Mucosa of rectum (tissue), 2 donors: ENCODE data around the gene SUPT6H.

Experiments
- H3K27ac ChIP-seq, 2 donors: one replicate each; pipeline ENCODE4 v1.7.0; 2013; ENCODE audit warnings: inconsistent platforms in 2 of 2, low read depth in 2 of 2, low read length in 2 of 2
- H3K27me3 ChIP-seq, 2 donors: one replicate each; pipeline ENCODE4 v1.7.0; 2013; ENCODE audit warnings: low read length in 2 of 2; ENCODE audit not compliant: control insufficient read depth in 2 of 2, insufficient read depth in 2 of 2
- H3K36me3 ChIP-seq, 2 donors: one replicate each; pipeline ENCODE4 v1.7.0; 2013; ENCODE audit warnings: low read length in 2 of 2; ENCODE audit not compliant: control insufficient read depth in 2 of 2, insufficient read depth in 2 of 2
- H3K4me1 ChIP-seq, 2 donors: one replicate each; pipeline ENCODE4 v1.7.0; 2013; ENCODE audit warnings: low read length in 2 of 2, mild to moderate bottlenecking in 1 of 2; ENCODE audit not compliant: control insufficient read depth in 2 of 2, insufficient read depth in 2 of 2
- H3K4me3 ChIP-seq, 2 donors: one replicate each; pipeline ENCODE4 v1.7.0; 2013; ENCODE audit warnings: low read length in 2 of 2
- H3K9ac ChIP-seq, 2 donors: one replicate each; pipeline ENCODE4 v1.7.0; 2013; ENCODE audit warnings: low read length in 2 of 2, low read depth in 1 of 2, mild to moderate bottlenecking in 1 of 2
- H3K9me3 ChIP-seq, 2 donors: one replicate each; pipeline ENCODE4 v1.7.0; 2013; ENCODE audit warnings: low read length in 2 of 2; ENCODE audit not compliant: control insufficient read depth in 2 of 2
- donor health status: healthy.
- donor health status: Normal muscosa, but diverticular disease.

Gene SUPT6H

GRCh38 chr17:28661635-28662526 is at the start of gene SUPT6H, which contains the start of gene SDF2:
Gene SUPT6H (plus strand): TSS chr17:28662205. CDS start chr17:28673402, 11,197 bp downstream.
Gene SDF2 (minus strand): TSS chr17:28661906. CDS start chr17:28661876, 30 bp downstream.
- Histone ChIP-seq H3K27me3 (no peaks in the 10 kb centered on the region), H3K9me3 (no peaks in the 10 kb centered on the region), H3K4me3 (peak within 1 kb of the TSS; percentile 91 to 99), H3K36me3 (peaks cover 10 to 11% of the 10 kb centered on the region in 2 donors), H3K27ac (peak within 1 kb of the TSS; percentile 94 to 96), H3K9ac (peak within 1 kb of the TSS; percentile 92 to 98), H3K4me1 (peaks cover 15 to 16% of the 10 kb centered on the region in 2 donors)

GRCh38 chr17:28612531-28612930 is 49.5 kb upstream of the SUPT6H start:
- Histone ChIP-seq H3K9ac (no peak overlapping the region), H3K4me3 (no peak overlapping the region), H3K9me3 (no peaks in the 10 kb centered on the region), H3K4me1 (peaks cover 0 to 12% of the 10 kb centered on the region in 2 donors), H3K27ac (no peak overlapping the region), H3K27me3 (no peaks in the 10 kb centered on the region), H3K36me3 (peaks cover 34 to 39% of the 10 kb centered on the region in 2 donors)

GRCh38 chr17:28612936-28613872 is 48.8 kb upstream of the SUPT6H start:
- Histone ChIP-seq H3K27me3 (no peaks in the 10 kb centered on the region), H3K27ac (no peak overlapping the region), H3K9me3 (no peaks in the 10 kb centered on the region), H3K36me3 (peaks cover 36 to 41% of the 10 kb centered on the region in 2 donors), H3K4me3 (no peak overlapping the region), H3K4me1 (peaks cover 0 to 12% of the 10 kb centered on the region in 2 donors), H3K9ac (no peak overlapping the region)

- Histone ChIP-seq H3K9me3 (no peaks in the 10 kb centered on the region), H3K27ac (no peak within 1 kb of the TSS), H3K4me1 (peaks cover 0 to 12% of the 10 kb centered on the region in 2 donors), H3K27me3 (no peaks in the 10 kb centered on the region), H3K36me3 (peaks cover 44 to 49% of the 10 kb centered on the region in 2 donors), H3K9ac (no peak within 1 kb of the TSS), H3K4me3 (no peak within 1 kb of the TSS)
Observed at GRCh38 chr17:28613931-28614381, 48.0 kb upstream of the SUPT6H start, which contains the start of gene RSKR. Gene RSKR (minus strand): TSS chr17:28614185. CDS start chr17:28614161, 24 bp downstream.

- H3K9ac ChIP-seq = no peak overlapping the region
- no peak overlapping the region for H3K4me3 ChIP-seq
- no peaks in the 10 kb centered on the region for H3K27me3 ChIP-seq
- no peaks in the 10 kb centered on the region for H3K9me3 ChIP-seq
- H3K4me1 ChIP-seq = peaks cover 0 to 8% of the 10 kb centered on the region in 2 donors
- H3K27ac ChIP-seq = no peak overlapping the region
- H3K36me3 ChIP-seq = peaks cover 56 to 62% of the 10 kb centered on the region in 2 donors
Observed at GRCh38 chr17:28615260-28615940, 46.6 kb upstream of the SUPT6H start.

GRCh38 chr17:28616281-28616680 is 45.7 kb upstream of the SUPT6H start:
- no peaks in the 10 kb centered on the region for H3K27me3 ChIP-seq
- no peak overlapping the region for H3K4me3 ChIP-seq
- no peaks in the 10 kb centered on the region for H3K9me3 ChIP-seq
- no peak overlapping the region for H3K27ac ChIP-seq
- peaks cover 65 to 70% of the 10 kb centered on the region in 2 donors for H3K36me3 ChIP-seq
- H3K4me1 ChIP-seq = peaks cover 0 to 3% of the 10 kb centered on the region in 2 donors
- no peak overlapping the region for H3K9ac ChIP-seq

GRCh38 chr17:28618464-28618863 is 43.5 kb upstream of the SUPT6H start:
- no peak overlapping the region for H3K27ac ChIP-seq
- no peaks in the 10 kb centered on the region for H3K9me3 ChIP-seq
- H3K9ac ChIP-seq = no peak overlapping the region
- no peaks in the 10 kb centered on the region for H3K27me3 ChIP-seq
- H3K4me1 ChIP-seq = no peaks in the 10 kb centered on the region
- no peak overlapping the region for H3K4me3 ChIP-seq
- peaks cover 86% of the 10 kb centered on the region in 2 donors for H3K36me3 ChIP-seq

- Histone ChIP-seq H3K4me1 (no peaks in the 10 kb centered on the region), H3K36me3 (peaks cover 89 to 90% of the 10 kb centered on the region in 2 donors), H3K27ac (no peak overlapping the region), H3K27me3 (no peaks in the 10 kb centered on the region), H3K9me3 (no peaks in the 10 kb centered on the region), H3K4me3 (no peak overlapping the region), H3K9ac (no peak overlapping the region)
Observed at GRCh38 chr17:28620010-28620409, 42.0 kb upstream of the SUPT6H start.

- Histone ChIP-seq H3K27me3 (no peaks in the 10 kb centered on the region), H3K9ac (no peak overlapping the region), H3K27ac (no peak overlapping the region), H3K4me3 (no peak overlapping the region), H3K36me3 (peaks cover 79 to 80% of the 10 kb centered on the region in 2 donors), H3K4me1 (no peaks in the 10 kb centered on the region), H3K9me3 (no peaks in the 10 kb centered on the region)
Observed at GRCh38 chr17:28622186-28622585, 39.8 kb upstream of the SUPT6H start.
